Effector CD8-positive, alpha-beta T cell (primary cell): ENCODE data around the gene HTATSF1.
A peak's percentile ranks its signal among the peaks of the same experiment; 100 is the strongest.

Experiments
- DNase-seq: peaks from one replicate; lab custom pipeline; 2025; lab: John Stamatoyannopoulos, UW

Gene HTATSF1

GRCh38 chrX:136496764-136497555 lies 432 bp upstream of the HTATSF1 start:
- peak; percentile 78 for DNase-seq

GRCh38 chrX:136519069-136519468 lies 21.7 kb downstream of the HTATSF1 start:
- DNase-seq = no peak

GRCh38 chrX:136523770-136524169 lies 26.4 kb downstream of the HTATSF1 start:
- DNase-seq = no peak

- no peak for DNase-seq
These were observed 28.6 kb downstream of the HTATSF1 start for GRCh38 chrX:136525738-136526606.

GRCh38 chrX:136528645-136529315 lies 31.4 kb downstream of the HTATSF1 start:
- no peak for DNase-seq

GRCh38 chrX:136529795-136530194 lies 32.4 kb downstream of the HTATSF1 start:
- DNase-seq = no peak

- no peak for DNase-seq
These were observed 34.6 kb downstream of the HTATSF1 start, which contains the start of gene VGLL1 for GRCh38 chrX:136531951-136532350. VGLL1 (plus strand) TSS chrX:136532215; CDS start chrX:136536021, 3,806 bp downstream.

- DNase-seq = no peak
These were observed 36.7 kb downstream of the HTATSF1 start for GRCh38 chrX:136534131-136534530.

- no peak for DNase-seq
These were observed 41.4 kb downstream of the HTATSF1 start for GRCh38 chrX:136538811-136539210.

- no peak for DNase-seq
These were observed 42.8 kb downstream of the HTATSF1 start for GRCh38 chrX:136540226-136540625.

GRCh38 chrX:136541294-136541693 lies 43.9 kb downstream of the HTATSF1 start:
- no peak for DNase-seq

GRCh38 chrX:136542281-136542680 lies 44.9 kb downstream of the HTATSF1 start:
- no peak for DNase-seq

GRCh38 chrX:136546371-136546781 lies 49.0 kb downstream of the HTATSF1 start:
- DNase-seq = no peak

GRCh38 chrX:136549226-136549625 lies 51.8 kb downstream of the HTATSF1 start:
- DNase-seq = no peak

GRCh38 chrX:136551410-136551809 lies 54.0 kb downstream of the HTATSF1 start:
- DNase-seq = no peak

GRCh38 chrX:136555694-136556093 lies 58.3 kb downstream of the HTATSF1 start:
- DNase-seq = no peak
